ENCODE results near the gene PYROXD2.

- TF ChIP-seq REST (IDR thresholded peaks at IDR 0.05; ENCODE audit: borderline replicate concordance), result no peak
- TF ChIP-seq CTCF (IDR thresholded peaks at IDR 0.05; ENCODE audit: poor library complexity, severe bottlenecking), result no peak
- no peak for TF ChIP-seq POLR2AphosphoS5 (IDR thresholded peaks at IDR 0.05)
- no peak for TF ChIP-seq EP300 (conservative IDR thresholded peaks at IDR 0.05; ENCODE audit: poor library complexity, severe bottlenecking)
- no peak for TF ChIP-seq EZH2 (IDR thresholded peaks at IDR 0.05; ENCODE audit: borderline replicate concordance, insufficient read depth, low read length, poor library complexity, severe bottlenecking)
- TF ChIP-seq TAF1 (IDR thresholded peaks at IDR 0.05; ENCODE audit: low read depth), result no peak
- no peak for TF ChIP-seq SMC3 (conservative IDR thresholded peaks at IDR 0.05; ENCODE audit: poor library complexity)
Measured at GRCh38 chr10:98407744-98408241, 7.2 kb downstream of the PYROXD2 start.

All from neural cell (in vitro differentiated cells).